GM19025 (cell line): ENCODE measurements around the gene PRKCD.
A peak's percentile ranks its signal among the peaks of the same experiment; 100 is the strongest.

Experiments
- ATAC-seq: cut with Tn5 transposase; IDR thresholded peaks from one replicate; pipeline ENCODE4 v1.9.1; 2021; ENCODE audit warnings: mild to moderate bottlenecking, low read depth, moderate library complexity; ENCODE audit not compliant: unreplicated experiment

The PRKCD gene

GRCh38 chr3:53160660-53161449, at the start of gene PRKCD:
TSS of gene PRKCD (plus strand) at chr3:53161209. CDS start at chr3:53178423, 17,214 bp downstream.
- ATAC-seq: peak; percentile 52

- ATAC-seq: no peak
Measured at GRCh38 chr3:53111822-53112221, 49.2 kb upstream of the PRKCD start.

- ATAC-seq: no peak
Measured at GRCh38 chr3:53113293-53114010, 47.6 kb upstream of the PRKCD start.

GRCh38 chr3:53114011-53114400, 47.0 kb upstream of the PRKCD start:
- ATAC-seq: no peak

GRCh38 chr3:53114412-53115074, 46.5 kb upstream of the PRKCD start:
- no peak for ATAC-seq

- no peak for ATAC-seq
Measured at GRCh38 chr3:53116956-53117355, 44.1 kb upstream of the PRKCD start.

GRCh38 chr3:53120336-53120735, 40.7 kb upstream of the PRKCD start:
- ATAC-seq: no peak

- ATAC-seq: no peak
Measured at GRCh38 chr3:53122255-53122932, 38.6 kb upstream of the PRKCD start.

- ATAC-seq: no peak
Measured at GRCh38 chr3:53122933-53123305, 38.1 kb upstream of the PRKCD start.

- no peak for ATAC-seq
Measured at GRCh38 chr3:53123510-53123909, 37.5 kb upstream of the PRKCD start.

GRCh38 chr3:53123953-53124352, 37.1 kb upstream of the PRKCD start:
- no peak for ATAC-seq

- no peak for ATAC-seq
Measured at GRCh38 chr3:53126601-53127000, 34.4 kb upstream of the PRKCD start.

- no peak for ATAC-seq
Measured at GRCh38 chr3:53129344-53129743, 31.7 kb upstream of the PRKCD start.

GRCh38 chr3:53130179-53131061, 30.6 kb upstream of the PRKCD start, which contains the start of gene RFT1:
TSS of gene RFT1 (minus strand) at chr3:53130435. CDS start at chr3:53130400, 35 bp downstream.
- peak; percentile 74 for ATAC-seq

GRCh38 chr3:53131096-53131495, 29.9 kb upstream of the PRKCD start:
- ATAC-seq: no peak

GRCh38 chr3:53132347-53132746, 28.7 kb upstream of the PRKCD start:
- ATAC-seq: no peak

GRCh38 chr3:53134631-53135232, 26.3 kb upstream of the PRKCD start:
- peak; percentile 53 for ATAC-seq

- no peak for ATAC-seq
Measured at GRCh38 chr3:53137221-53137620, 23.8 kb upstream of the PRKCD start.

- no peak for ATAC-seq
Measured at GRCh38 chr3:53137835-53138446, 23.1 kb upstream of the PRKCD start.
